Measurements from ENCODE around the gene S100A5.

DNA sequence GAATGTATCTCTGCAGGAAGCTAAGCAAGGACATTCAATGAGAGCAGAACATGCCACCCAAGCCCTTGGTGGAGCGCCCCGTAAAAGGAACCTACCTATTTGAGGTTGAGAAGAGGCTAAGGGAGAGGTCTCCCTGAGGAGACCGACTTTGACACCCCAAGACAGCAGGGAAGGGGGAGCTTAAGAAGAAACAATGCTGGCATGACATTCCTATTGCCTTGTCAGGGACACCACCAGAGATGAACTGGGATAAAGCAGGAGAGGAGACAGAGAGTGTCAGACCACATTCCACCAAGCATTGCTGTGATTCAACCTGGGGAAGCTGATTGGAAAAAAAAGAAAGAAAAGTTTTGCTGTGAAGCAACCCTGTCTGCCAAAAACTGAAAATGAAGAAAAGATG is 38.2 kb upstream of the S100A5 start:
- no peak for TF ChIP-seq POLR2AphosphoS5 (IDR thresholded peaks at IDR 0.05; ENCODE audit: low read depth, low read length)
- no peak for TF ChIP-seq RAD21 (IDR thresholded peaks at IDR 0.05 in 1 of 2, conservative IDR thresholded peaks at IDR 0.05 in 1 of 2; ENCODE audit: low read depth in 2 of 2, low read length in 2 of 2)
- no peak for TF ChIP-seq CBX8 (IDR thresholded peaks at IDR 0.05; ENCODE audit: borderline replicate concordance, low read depth, low read length)
- TF ChIP-seq CTBP2 (IDR thresholded peaks at IDR 0.05; ENCODE audit: borderline replicate concordance, insufficient read depth, insufficient read length, low read length): no peak
- no peak for TF ChIP-seq SP1 (IDR thresholded peaks at IDR 0.05; ENCODE audit: low read depth, low read length)

Data from H1 (cell line).